Stimulated activated CD4-positive, alpha-beta T cell treated with anti-CD3 and anti-CD28 coated beads, Interleukin-4, amount 100 ng/mL, for 48 hours (primary cell): ENCODE data around the gene PTPRD.

Source experiments
- DNase-seq, 2 donors: peaks; one replicate each; pipeline ENCODE4 v3.0.0-alpha.2; 2020; ENCODE audit warnings: low read depth in 2 of 2

The PTPRD gene

GRCh38 chr9:8338767-8339510, 2273.9 kb downstream of the PTPRD start:
- no peak for DNase-seq

GRCh38 chr9:8337834-8338766, 2274.7 kb downstream of the PTPRD start:
- no peak for DNase-seq

- DNase-seq, result no peak
Observed at GRCh38 chr9:8332871-8333270, 2279.9 kb downstream of the PTPRD start.

- DNase-seq, result no peak
Observed at GRCh38 chr9:8332331-8332650, 2280.5 kb downstream of the PTPRD start.

GRCh38 chr9:8331507-8332330, 2281.1 kb downstream of the PTPRD start:
- DNase-seq, result no peak

GRCh38 chr9:8329561-8330283, 2283.1 kb downstream of the PTPRD start:
- DNase-seq, result no peak

- no peak for DNase-seq
Observed at GRCh38 chr9:8315211-8315610, 2297.6 kb downstream of the PTPRD start.

GRCh38 chr9:8309258-8309657, 2303.5 kb downstream of the PTPRD start:
- no peak for DNase-seq

GRCh38 chr9:8304720-8305119, 2308.1 kb downstream of the PTPRD start:
- DNase-seq, result no peak

GRCh38 chr9:8301296-8301695, 2311.5 kb downstream of the PTPRD start:
- DNase-seq, result no peak

GRCh38 chr9:8297047-8297446, 2315.8 kb downstream of the PTPRD start:
- DNase-seq, result no peak

GRCh38 chr9:8292657-8293056, 2320.1 kb downstream of the PTPRD start:
- no peak for DNase-seq

GRCh38 chr9:8289681-8290080, 2323.1 kb downstream of the PTPRD start:
- DNase-seq, result no peak

GRCh38 chr9:8287970-8288369, 2324.8 kb downstream of the PTPRD start:
- DNase-seq, result no peak

- no peak for DNase-seq
Observed at GRCh38 chr9:8287501-8287900, 2325.3 kb downstream of the PTPRD start.

GRCh38 chr9:8284884-8285283, 2327.9 kb downstream of the PTPRD start:
- DNase-seq, result no peak

GRCh38 chr9:8282535-8282934, 2330.3 kb downstream of the PTPRD start:
- no peak for DNase-seq

GRCh38 chr9:8280811-8281210, 2332.0 kb downstream of the PTPRD start:
- DNase-seq, result no peak

GRCh38 chr9:8278048-8278447, 2334.8 kb downstream of the PTPRD start:
- DNase-seq, result no peak

- no peak for DNase-seq
Observed at GRCh38 chr9:8270235-8270634, 2342.6 kb downstream of the PTPRD start.

GRCh38 chr9:8268881-8269280, 2343.9 kb downstream of the PTPRD start:
- no peak for DNase-seq
